Progenitor cell of endocrine pancreas (in vitro differentiated cells): ENCODE measurements around the gene CSNK2A2. TPM values are rescaled to one million over a fixed set of nuclear protein-coding genes. Genes with fewer than 3 reads are reported as not detected.

Experiments used
- DNase-seq: peaks from one replicate; pipeline ENCODE4 v3.0.0; 2021; ENCODE audit warnings: low spot score; ENCODE audit not compliant: unreplicated experiment
- H3K27ac Mint-ChIP-seq: 2 replicates; pipeline ENCODE4 v1.8.0; 2021; ENCODE audit warnings: mild to moderate bottlenecking, moderate library complexity, mixed read lengths
- H3K27me3 Mint-ChIP-seq: 2 replicates; pipeline ENCODE4 v1.8.0; 2021; ENCODE audit warnings: mixed read lengths
- H3K36me3 Mint-ChIP-seq: 2 replicates; pipeline ENCODE4 v1.8.0; 2022; ENCODE audit warnings: mixed read lengths; ENCODE audit not compliant: insufficient read depth
- H3K4me1 Mint-ChIP-seq: 2 replicates; pipeline ENCODE4 v1.8.0; 2021; ENCODE audit warnings: low read depth, mixed read lengths
- H3K4me3 Mint-ChIP-seq: 2 replicates; pipeline ENCODE4 v1.8.0; 2021; ENCODE audit warnings: low read depth, mild to moderate bottlenecking, moderate library complexity, mixed read lengths
- H3K9me3 Mint-ChIP-seq: 2 replicates; pipeline ENCODE4 v1.8.0; 2021; ENCODE audit warnings: low read depth, mixed read lengths
- total RNA-seq: library from RNA; stranded (reverse); gene quantifications from 2 replicates; pipeline ENCODE4 v1.2.1, GENCODE V29; 2021
- TF ChIP-seq, protein P1 (sequence below): fragments of 200-600 bp; sonication (generic); IDR thresholded peaks from one replicate; pipeline ENCODE4 v1.5.0; 2021; ENCODE audit warnings: antibody characterized with exemption, mild to moderate bottlenecking; ENCODE audit not compliant: unreplicated experiment

Gene CSNK2A2
- total RNA-seq, 1 donor from 2014 or later, result 99.9 TPM

- Mint-ChIP-seq H3K36me3 (no peaks in the 10 kb centered on the region), H3K27me3 (peaks cover 28% of the 10 kb centered on the region), H3K27ac (no peak overlapping the region)
Observed at GRCh38 chr16:58211245-58211644, 13.3 kb upstream of the CSNK2A2 start.

DNA sequence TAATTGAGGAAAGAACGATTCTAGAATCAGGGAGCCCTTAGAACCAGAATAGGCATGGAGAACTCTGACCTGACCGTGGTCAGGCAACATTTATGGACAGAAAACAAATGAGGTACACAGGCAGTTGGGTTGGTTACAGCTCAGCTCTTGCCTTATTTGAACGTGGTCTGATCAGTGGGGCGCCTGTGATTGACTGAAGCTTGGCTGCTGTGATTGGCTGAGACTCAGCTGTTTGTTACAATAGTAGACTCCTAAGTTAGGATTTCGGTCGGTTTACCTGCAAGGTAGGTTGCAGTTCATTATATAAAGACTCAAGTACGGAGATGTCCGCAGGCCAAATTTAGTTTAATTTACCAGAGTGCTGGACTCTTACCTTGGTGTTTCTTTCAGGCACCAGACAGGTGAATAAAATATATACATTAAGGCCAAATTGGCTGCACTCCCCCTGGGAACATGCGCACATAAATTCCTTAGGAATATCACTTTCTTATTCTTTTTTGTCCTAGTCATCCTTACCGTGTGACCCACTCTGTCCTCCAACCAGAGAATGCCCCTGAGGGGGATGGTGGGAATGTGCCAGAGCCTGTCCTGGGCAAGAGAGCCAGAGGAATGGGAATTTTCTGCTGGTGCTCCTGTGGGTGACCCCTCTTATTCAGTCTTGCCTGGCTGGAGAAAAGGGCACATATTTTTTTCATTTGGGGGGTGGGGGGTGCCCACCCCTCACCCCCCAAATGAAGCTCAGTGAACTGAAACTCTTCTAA lies 7.5 kb upstream of the CSNK2A2 start:
- no peak for DNase-seq
- Mint-ChIP-seq H3K27me3 (peaks cover 17% of the 10 kb centered on the region), H3K4me3 (no peak overlapping the region), H3K4me1 (no peaks in the 10 kb centered on the region), H3K27ac (no peak overlapping the region), H3K36me3 (no peaks in the 10 kb centered on the region), H3K9me3 (no peaks in the 10 kb centered on the region)
- TF ChIP-seq, protein P1, sequence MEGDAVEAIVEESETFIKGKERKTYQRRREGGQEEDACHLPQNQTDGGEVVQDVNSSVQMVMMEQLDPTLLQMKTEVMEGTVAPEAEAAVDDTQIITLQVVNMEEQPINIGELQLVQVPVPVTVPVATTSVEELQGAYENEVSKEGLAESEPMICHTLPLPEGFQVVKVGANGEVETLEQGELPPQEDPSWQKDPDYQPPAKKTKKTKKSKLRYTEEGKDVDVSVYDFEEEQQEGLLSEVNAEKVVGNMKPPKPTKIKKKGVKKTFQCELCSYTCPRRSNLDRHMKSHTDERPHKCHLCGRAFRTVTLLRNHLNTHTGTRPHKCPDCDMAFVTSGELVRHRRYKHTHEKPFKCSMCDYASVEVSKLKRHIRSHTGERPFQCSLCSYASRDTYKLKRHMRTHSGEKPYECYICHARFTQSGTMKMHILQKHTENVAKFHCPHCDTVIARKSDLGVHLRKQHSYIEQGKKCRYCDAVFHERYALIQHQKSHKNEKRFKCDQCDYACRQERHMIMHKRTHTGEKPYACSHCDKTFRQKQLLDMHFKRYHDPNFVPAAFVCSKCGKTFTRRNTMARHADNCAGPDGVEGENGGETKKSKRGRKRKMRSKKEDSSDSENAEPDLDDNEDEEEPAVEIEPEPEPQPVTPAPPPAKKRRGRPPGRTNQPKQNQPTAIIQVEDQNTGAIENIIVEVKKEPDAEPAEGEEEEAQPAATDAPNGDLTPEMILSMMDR, result no peak

More at GRCh38 chr16:58211245-58211644, 13.3 kb upstream of the CSNK2A2 start:
- Mint-ChIP-seq H3K9me3 (no peaks in the 10 kb centered on the region), H3K4me1 (peaks cover 6% of the 10 kb centered on the region), H3K4me3 (no peak overlapping the region)
- TF ChIP-seq, protein P1, result no peak
- DNase-seq, result no peak

DNA sequence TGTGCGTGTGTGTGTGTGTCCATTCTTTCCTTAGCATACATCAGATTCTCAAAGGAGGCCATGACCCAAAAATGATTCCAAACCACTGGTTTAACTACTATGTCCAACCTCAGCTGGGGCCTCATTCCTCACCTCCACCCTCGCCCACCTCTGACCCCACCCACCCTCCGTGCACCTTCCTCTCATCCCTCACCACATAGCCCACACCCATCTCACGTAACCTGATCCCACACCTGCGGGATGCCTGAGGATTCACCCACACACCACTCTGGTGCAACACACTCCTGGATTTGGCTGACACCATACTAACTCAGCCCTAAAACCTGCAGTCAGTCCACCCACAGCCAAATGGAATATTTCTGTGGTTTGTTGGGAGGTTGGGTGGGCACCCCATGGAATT lies 3.3 kb upstream of the CSNK2A2 start:
- H3K27me3 Mint-ChIP-seq, result peaks cover 34% of the 10 kb centered on the region
- H3K4me1 Mint-ChIP-seq, result peaks cover 8% of the 10 kb centered on the region
- no peak for DNase-seq
- TF ChIP-seq, protein P1, result no peak
- H3K27ac Mint-ChIP-seq, result no peak overlapping the region
- no peaks in the 10 kb centered on the region for H3K36me3 Mint-ChIP-seq
- no peaks in the 10 kb centered on the region for H3K9me3 Mint-ChIP-seq
- no peak overlapping the region for H3K4me3 Mint-ChIP-seq

GRCh38 chr16:58200004-58200797 lies 2.3 kb upstream of the CSNK2A2 start:
- H3K36me3 Mint-ChIP-seq, result peaks cover 2% of the 10 kb centered on the region

More at GRCh38 chr16:58200004-58200797, 2.3 kb upstream of the CSNK2A2 start:
- H3K27me3 Mint-ChIP-seq, result peaks cover 34% of the 10 kb centered on the region
- H3K4me1 Mint-ChIP-seq, result peaks cover 10% of the 10 kb centered on the region
- peak overlapping the region; percentile 78 for H3K4me3 Mint-ChIP-seq
- TF ChIP-seq, protein P1, result no peak
- H3K9me3 Mint-ChIP-seq, result no peaks in the 10 kb centered on the region
- no peak overlapping the region for H3K27ac Mint-ChIP-seq
- DNase-seq, result no peak
